ENCODE data around the gene PTPRQ. TPM values are rescaled to one million over a fixed set of nuclear protein-coding genes. Genes with fewer than 3 reads are reported as not detected.

Gene PTPRQ
- total RNA-seq, 1 donor from 2014 or later: not detected

DNA sequence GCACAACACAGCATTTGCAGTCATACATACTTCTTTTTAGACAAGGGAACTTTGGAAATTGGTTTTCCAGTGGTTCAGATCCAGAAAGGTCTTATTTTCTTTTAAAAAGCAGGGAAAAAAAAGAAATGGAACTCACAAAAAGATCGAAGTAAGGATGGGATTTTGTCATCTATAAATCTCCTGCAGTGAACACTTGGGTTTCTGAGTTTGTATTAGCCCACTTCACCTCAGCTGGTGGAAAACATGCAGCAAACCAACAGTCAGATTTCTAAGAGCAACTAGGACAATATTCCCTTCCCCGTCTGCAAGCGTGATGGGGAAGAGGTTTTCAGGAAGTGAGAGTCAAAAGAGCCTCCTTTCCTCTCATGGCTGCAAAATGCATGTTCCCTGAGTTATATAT, 277.3 kb downstream of the PTPRQ start:
- peaks cover under 1% of the 10 kb centered on the region for H3K27me3 Mint-ChIP-seq (ENCODE audit: low read depth)
- TF ChIP-seq, protein P1, sequence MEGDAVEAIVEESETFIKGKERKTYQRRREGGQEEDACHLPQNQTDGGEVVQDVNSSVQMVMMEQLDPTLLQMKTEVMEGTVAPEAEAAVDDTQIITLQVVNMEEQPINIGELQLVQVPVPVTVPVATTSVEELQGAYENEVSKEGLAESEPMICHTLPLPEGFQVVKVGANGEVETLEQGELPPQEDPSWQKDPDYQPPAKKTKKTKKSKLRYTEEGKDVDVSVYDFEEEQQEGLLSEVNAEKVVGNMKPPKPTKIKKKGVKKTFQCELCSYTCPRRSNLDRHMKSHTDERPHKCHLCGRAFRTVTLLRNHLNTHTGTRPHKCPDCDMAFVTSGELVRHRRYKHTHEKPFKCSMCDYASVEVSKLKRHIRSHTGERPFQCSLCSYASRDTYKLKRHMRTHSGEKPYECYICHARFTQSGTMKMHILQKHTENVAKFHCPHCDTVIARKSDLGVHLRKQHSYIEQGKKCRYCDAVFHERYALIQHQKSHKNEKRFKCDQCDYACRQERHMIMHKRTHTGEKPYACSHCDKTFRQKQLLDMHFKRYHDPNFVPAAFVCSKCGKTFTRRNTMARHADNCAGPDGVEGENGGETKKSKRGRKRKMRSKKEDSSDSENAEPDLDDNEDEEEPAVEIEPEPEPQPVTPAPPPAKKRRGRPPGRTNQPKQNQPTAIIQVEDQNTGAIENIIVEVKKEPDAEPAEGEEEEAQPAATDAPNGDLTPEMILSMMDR (conservative IDR thresholded peaks at IDR 0.05): no peak
- H3K9me3 Mint-ChIP-seq: no peaks in the 10 kb centered on the region
- H3K36me3 Mint-ChIP-seq (ENCODE audit: low read depth): no peaks in the 10 kb centered on the region
- H3K4me3 Mint-ChIP-seq: no peak overlapping the region
- no peak for DNase-seq (ENCODE audit: low read depth, low spot score)
- H3K27ac Mint-ChIP-seq (ENCODE audit: unreplicated experiment): no peak overlapping the region
- no peaks in the 10 kb centered on the region for H3K4me1 Mint-ChIP-seq
